Activated CD4-positive, alpha-beta T cell treated with anti-CD3 and anti-CD28 coated beads, Interleukin-10, Interleukin-2, amounts not matched to agents 100 ng/mL and 50 ng/mL, durations not matched to agents 16 hours and 8 hours (primary cell): ENCODE results near the gene TMEM156.
"Not testable (repeated sequence)": the region's sequence is repeated elsewhere in the genome, so short reads cannot be mapped to it uniquely, and the experiment has no call there.

ENCODE experiments used
- DNase-seq: peaks from one replicate; pipeline ENCODE4 v3.0.0-alpha.2; 2020

The TMEM156 gene

DNA sequence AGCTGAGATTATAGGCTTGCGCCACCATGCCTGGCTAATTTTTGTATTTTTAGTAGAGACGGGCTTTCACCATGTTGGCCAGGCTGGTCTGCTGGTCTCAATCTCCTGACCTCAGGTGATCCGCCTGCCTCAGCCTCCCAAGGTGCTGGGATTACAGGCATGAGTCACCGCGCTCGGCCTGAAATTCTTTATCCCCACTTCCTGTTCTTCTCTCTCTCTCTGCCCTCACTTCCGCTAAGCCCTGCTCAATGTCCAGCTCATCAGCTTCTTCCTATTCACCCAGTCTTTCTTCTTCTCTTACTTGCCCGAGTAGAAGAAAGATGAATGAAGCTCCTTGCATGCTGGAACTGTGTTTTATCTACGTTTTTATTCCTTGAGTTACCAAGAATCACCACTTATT, 43.9 kb downstream of the TMEM156 start:
- not testable (repeated sequence) for DNase-seq

DNA sequence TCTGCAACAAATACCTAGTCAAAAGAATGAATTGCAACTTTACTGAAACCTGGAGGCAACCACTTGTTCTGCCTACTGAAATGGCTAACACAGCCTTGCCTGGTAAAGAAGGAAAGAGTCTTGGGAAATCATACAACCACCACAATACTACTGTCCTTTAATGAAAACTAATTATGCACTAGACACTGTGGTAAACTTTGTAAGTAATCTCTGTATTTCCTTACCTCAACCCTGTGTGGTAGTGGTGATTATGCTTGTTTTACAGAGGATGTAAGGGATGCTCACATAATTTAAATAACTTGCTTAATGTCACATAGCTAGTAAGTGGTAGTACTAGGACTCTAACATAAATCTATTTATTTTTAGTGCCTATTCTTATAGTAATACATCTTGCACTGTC, 44.7 kb downstream of the TMEM156 start:
- peak; percentile 31 for DNase-seq

- no peak for DNase-seq
Observed at GRCh38 chr4:38985410-38986100, 46.7 kb downstream of the TMEM156 start.

DNA sequence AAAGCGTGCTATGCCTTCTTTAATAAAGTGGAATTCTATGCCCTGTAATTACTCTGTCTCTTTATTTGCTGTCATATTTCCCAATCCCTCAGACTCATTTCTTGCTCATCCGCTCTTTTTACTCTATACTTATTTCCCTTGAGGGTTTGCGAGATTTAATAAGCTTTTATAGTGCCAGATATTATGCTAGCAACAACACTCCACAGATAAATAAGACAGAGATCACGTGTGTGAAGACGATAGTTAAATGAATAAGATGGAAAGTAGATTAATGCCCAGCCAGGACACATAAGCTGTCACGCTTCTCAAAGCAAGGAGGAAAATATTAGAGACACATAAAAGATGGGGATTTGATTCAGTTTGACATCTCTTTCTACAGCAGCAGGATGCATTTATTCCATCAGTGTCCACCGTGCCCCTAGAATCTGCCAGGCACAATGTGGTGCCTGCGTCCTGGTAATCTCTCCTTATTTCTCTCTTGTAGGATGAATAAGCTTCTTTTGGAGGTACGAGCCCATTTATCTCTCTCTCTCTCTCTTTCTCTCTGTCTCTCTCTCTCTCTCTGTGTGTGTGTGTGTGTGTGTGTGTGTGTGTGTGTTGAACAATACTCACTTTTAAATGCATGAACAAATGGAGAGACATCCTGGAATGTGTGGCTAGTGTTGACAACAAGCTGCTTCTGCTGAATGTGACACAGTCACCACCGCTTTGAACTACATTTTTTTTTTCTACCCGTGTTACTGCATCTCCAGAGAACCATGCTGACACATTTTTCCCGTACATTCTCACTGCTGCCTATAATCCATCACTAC, 48.2 kb downstream of the TMEM156 start:
- peak; percentile 33 for DNase-seq

- DNase-seq, result no peak
Observed at GRCh38 chr4:38983291-38983690, 48.9 kb downstream of the TMEM156 start.

GRCh38 chr4:38982361-38983095, 49.7 kb downstream of the TMEM156 start:
- no peak for DNase-seq

DNA sequence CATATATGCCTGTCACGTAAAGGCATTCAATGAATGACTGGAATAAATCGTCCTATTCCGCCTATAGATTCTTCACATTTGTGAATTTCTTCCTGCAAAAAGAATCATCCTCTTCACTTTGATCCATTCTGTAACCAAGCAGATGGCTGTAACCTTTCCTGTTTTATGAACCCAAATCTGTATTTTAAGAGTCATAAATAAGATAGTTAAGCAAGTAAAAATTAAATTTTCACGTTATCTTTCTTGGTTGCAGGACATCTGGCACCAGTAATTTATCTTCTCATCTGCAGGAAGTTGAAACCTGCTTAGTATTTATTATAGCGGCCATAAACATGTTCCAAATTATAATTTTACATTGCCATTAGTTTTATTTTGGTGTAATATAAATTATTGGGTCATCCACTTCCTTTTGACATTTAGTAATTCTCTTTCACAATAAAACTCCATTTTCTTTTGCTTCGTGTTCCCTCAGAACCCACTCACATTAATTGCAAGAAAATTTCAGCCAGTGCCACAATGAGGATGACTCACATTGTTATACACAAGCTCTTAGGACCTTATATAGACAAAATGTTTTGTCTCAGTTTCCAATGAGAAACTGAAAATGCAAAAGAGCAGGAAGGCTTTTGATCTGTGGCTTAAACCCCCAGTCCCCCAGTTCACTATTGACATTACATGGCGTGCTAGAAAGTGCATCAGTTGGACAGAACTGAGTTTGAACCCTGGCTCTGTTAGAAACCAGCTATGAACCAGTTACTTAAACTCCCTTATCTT, 51.1 kb downstream of the TMEM156 start:
- DNase-seq, result peak; percentile 80

GRCh38 chr4:38979511-38980230, 52.5 kb downstream of the TMEM156 start:
- no peak for DNase-seq

DNA sequence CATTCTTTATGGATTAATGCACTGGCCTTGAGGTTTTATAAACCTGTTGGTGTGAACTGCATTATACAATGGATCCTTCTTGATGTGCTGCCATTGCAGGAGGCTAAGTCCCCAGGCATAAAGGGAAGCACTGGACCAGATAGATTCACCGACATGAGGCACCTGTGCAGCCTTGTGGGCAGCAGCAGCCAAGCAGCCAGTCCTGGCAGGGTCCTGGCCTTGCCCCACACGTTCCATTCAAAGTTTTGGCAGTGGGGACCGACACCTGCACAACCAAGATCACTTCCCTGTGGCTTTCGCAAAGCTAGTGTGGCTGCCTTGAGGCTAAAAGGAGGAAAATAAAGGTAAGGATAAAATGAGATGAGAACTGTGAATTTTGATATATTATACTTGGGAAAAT, 53.1 kb downstream of the TMEM156 start:
- no peak for DNase-seq

DNA sequence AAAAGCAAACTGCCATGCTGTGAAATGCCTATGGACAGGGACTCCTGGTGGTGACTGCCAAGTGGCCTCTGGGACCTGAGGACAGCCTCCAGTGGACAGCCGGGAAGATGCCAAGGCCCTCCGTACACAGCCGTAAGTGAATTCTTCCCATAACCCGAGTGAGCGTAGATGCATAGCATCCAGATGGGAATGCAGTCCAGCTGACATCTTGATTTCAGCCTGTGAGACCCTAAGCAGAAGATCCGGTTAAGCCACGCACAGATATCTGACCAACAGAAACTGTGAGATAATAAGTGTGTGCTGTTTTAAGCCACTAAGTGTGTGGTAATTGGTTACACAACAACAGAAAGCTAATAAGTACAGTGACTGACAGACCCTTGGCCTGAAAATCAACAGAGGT, 55.9 kb downstream of the TMEM156 start:
- DNase-seq, result no peak

GRCh38 chr4:38968668-38969067, 63.5 kb downstream of the TMEM156 start:
- DNase-seq, result no peak

GRCh38 chr4:38967260-38968095, 64.7 kb downstream of the TMEM156 start:
- DNase-seq, result no peak

GRCh38 chr4:38965866-38966265, 66.3 kb downstream of the TMEM156 start:
- DNase-seq, result no peak

- no peak for DNase-seq
Observed at GRCh38 chr4:38964942-38965775, 67.0 kb downstream of the TMEM156 start.

- not testable (repeated sequence) for DNase-seq
Observed at GRCh38 chr4:38959248-38959647, 73.0 kb downstream of the TMEM156 start.

- DNase-seq, result peak; percentile 31
Observed at GRCh38 chr4:38958453-38959190, 73.6 kb downstream of the TMEM156 start.

DNA sequence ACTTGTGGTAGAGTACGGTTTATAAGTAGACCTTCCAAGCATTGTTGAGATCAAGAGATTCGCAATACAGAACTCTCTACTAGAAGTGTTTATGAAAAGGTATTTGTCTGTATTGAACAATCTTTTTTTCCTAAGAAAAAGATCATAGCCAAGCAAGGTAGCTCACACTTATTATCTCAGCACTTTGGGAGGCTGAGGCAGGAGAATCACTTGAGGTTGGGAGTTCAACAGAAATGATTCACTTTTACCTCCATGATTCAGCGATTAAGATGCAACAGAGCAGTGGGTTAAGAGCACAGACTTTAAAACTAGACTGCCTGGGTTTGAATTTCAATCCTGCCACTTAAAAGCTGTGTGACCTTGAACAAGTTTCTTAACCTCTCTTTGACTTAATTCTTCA, 74.3 kb downstream of the TMEM156 start:
- peak; percentile 35 for DNase-seq

- peak; percentile 49 for DNase-seq
Observed at GRCh38 chr4:38957261-38957815, 74.9 kb downstream of the TMEM156 start.

DNA sequence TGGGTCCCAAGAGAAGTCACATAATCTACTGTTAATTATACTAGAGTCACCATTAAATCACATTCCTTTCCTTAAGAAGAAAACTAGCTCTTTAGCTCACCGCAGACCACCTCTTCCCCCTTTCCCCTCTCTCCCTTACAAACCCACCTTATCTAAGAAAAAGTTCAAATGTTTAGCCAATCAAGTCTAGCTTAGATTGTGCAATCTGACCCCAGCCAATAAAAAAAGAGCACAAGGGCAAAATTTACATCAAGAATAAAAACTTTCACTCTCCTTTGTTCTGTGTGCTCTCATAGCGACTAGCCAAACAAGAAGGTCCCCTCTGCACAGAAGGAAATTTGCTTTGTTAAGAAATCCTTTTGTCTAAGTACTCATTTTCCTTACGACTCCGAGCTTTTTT, 76.3 kb downstream of the TMEM156 start:
- DNase-seq, result no peak
